ENCODE data around the gene PIKFYVE. TPM values are rescaled to one million over a fixed set of nuclear protein-coding genes. Genes with fewer than 3 reads are reported as not detected.
"Not testable (repeated sequence)": the region's sequence is repeated elsewhere in the genome, so short reads cannot be mapped to it uniquely, and the experiment has no call there.

PIKFYVE gene
- total and polyA plus RNA-seq, 4 donors: 5.5 to 42.6 (median 19.4) TPM

DNA sequence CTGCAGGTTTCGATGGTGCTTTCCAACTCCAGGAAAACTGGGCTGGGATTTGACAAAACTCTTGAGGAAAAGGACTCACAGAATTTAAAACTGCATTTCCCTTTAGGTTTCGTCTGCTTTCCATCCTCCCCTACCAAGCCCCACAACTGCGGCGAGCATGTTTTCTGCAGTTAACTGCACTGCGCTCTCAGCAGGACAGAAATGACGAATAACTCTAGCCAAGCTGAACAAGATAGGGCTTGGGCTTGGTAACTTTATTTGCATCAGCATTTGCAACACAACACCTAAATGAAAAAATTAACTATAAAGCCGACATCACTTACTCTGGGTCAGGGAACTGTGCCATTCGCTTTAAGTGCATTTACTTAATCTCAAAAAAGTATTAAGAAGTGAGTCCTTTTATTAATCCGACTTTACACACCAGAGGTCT, 669 bp upstream of the PIKFYVE start:
- peak overlapping the region in 1 of 2 donors; percentile 64 for H3K27ac ChIP-seq (ENCODE audit: low read depth in 1 of 2, low read length in 2 of 2)
- H3K9me3 ChIP-seq (ENCODE audit: control insufficient read depth, low read length): no peaks in the 10 kb centered on the region
- H3K27me3 ChIP-seq (ENCODE audit: control insufficient read depth in 1 of 2, insufficient read depth in 2 of 2, low read length in 1 of 2): no peaks in the 10 kb centered on the region
- peak; percentile 56 for ATAC-seq (ENCODE audit: low FRiP score)
- DNase-seq: peak in 1 of 2 donors; percentile 50
- H3K4me1 ChIP-seq (ENCODE audit: control insufficient read depth in 1 of 2, insufficient read depth in 2 of 2, low read length in 2 of 2): no peaks in the 10 kb centered on the region
- H3K36me3 ChIP-seq (ENCODE audit: control insufficient read depth in 1 of 2, insufficient read depth in 2 of 2, low read length in 1 of 2): no peaks in the 10 kb centered on the region
- peak overlapping the region; percentile 48 to 96 for H3K4me3 ChIP-seq (ENCODE audit: low read length in 2 of 2)
- 1 to 2% methylated on average over 9 of the region's 9 CpGs for WGBS, 2 donors
- intact Hi-C loops (cut with DNase I): loop anchor here in 1 of 2 donors (5.0 kb wide), 1 partner anchor 57 kb away; no protein-coding TSS in a partner anchor

DNA sequence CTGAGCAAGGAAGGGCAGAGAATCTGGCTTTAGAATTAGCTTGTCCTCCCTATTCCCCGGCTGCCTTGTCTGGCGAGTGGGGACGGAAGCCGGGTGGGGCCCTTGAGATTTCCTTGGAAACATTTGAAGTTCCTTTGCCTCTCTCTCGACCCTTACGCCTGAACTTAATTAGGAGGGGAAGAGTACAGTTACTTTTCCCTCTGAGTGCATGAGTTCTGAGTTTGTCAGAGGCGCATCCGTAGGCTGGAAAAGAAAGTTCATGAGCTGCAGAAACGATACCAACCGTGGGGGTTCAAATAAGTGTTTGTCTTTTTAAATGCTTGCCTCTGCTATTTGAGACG, 468 bp downstream of the PIKFYVE start:
- no peak for ATAC-seq (ENCODE audit: low FRiP score)
- WGBS, 2 donors: 1% methylated on average over 11 of the region's 11 CpGs
- intact Hi-C loops (cut with DNase I): loop anchor here in 1 of 2 donors (1.0 to 5.0 kb wide), 2 partner anchors 12 to 56 kb away; no protein-coding TSS in a partner anchor
- Histone ChIP-seq H3K4me3 (ENCODE audit: low read length in 2 of 2) (peak overlapping the region; percentile 49 to 96), H3K36me3 (ENCODE audit: control insufficient read depth in 1 of 2, insufficient read depth in 2 of 2, low read length in 1 of 2) (no peaks in the 10 kb centered on the region), H3K27me3 (ENCODE audit: control insufficient read depth in 1 of 2, insufficient read depth in 2 of 2, low read length in 1 of 2) (no peaks in the 10 kb centered on the region), H3K4me1 (ENCODE audit: control insufficient read depth in 1 of 2, insufficient read depth in 2 of 2, low read length in 2 of 2) (no peaks in the 10 kb centered on the region), H3K9me3 (ENCODE audit: control insufficient read depth, low read length) (no peaks in the 10 kb centered on the region), H3K27ac (ENCODE audit: low read depth in 1 of 2, low read length in 2 of 2) (peak overlapping the region; percentile 68 to 69)
- DNase-seq: no peak

DNA sequence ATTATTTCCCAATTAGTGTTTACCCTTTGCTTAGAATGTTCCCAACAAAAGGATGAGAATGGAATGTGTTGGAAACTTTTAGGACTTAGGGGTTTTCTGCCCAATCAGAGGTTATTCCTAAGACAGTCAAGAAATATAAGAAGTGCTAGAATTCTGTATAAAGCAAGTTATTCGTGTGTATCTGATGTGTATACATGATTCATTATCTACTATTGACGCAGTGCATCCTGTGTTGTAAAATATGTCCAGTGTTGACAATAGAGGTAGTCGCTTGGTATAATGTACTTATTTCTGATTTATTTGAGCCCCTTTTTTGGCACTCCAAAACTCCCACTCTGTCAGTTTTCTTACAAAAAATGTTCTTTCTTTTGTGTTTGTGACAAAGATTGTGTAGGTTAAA, 881 bp downstream of the PIKFYVE start:
- DNase-seq (no peak), ATAC-seq (ENCODE audit: low FRiP score) (no peak)
- Histone ChIP-seq H3K9me3 (ENCODE audit: control insufficient read depth, low read length) (no peaks in the 10 kb centered on the region), H3K4me1 (ENCODE audit: control insufficient read depth in 1 of 2, insufficient read depth in 2 of 2, low read length in 2 of 2) (no peaks in the 10 kb centered on the region), H3K27me3 (ENCODE audit: control insufficient read depth in 1 of 2, insufficient read depth in 2 of 2, low read length in 1 of 2) (no peaks in the 10 kb centered on the region), H3K36me3 (ENCODE audit: control insufficient read depth in 1 of 2, insufficient read depth in 2 of 2, low read length in 1 of 2) (no peaks in the 10 kb centered on the region), H3K27ac (ENCODE audit: low read depth in 1 of 2, low read length in 2 of 2) (no peak overlapping the region), H3K4me3 (ENCODE audit: low read length in 2 of 2) (peak overlapping the region; percentile 49 to 96)
- intact Hi-C loops (cut with DNase I): loop anchor here in 1 of 2 donors (1.0 to 5.0 kb wide), 2 partner anchors 13 to 55 kb away; no protein-coding TSS in a partner anchor
- 2 to 7% methylated on average over 3 of the region's 3 CpGs for WGBS, 2 donors

DNA sequence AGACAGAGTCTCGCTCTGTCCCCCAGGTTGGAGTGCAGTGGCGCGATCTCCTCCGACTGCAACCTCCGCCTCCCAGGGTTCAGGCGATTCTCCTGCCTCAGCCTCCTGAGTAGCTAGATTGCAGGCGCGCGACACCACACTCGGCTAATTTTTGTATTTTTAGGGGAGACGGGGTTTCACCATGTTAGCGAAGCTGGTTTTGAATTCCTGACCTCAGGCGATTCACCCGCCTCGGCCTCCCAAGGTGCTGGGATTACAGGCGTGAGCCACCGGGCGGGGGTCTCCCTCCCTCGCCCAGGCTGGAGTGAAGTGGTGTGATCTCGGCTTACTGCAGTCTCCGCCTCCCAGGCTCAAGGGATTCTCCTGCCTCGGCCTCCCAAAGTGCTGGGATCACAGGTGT, 1.5 kb downstream of the PIKFYVE start:
- H3K36me3 ChIP-seq (ENCODE audit: control insufficient read depth in 1 of 2, insufficient read depth in 2 of 2, low read length in 1 of 2); H3K27me3 ChIP-seq (ENCODE audit: control insufficient read depth in 1 of 2, insufficient read depth in 2 of 2, low read length in 1 of 2); H3K4me1 ChIP-seq (ENCODE audit: control insufficient read depth in 1 of 2, insufficient read depth in 2 of 2, low read length in 2 of 2); H3K4me3 ChIP-seq (ENCODE audit: low read length in 2 of 2); DNase-seq; H3K9me3 ChIP-seq (ENCODE audit: control insufficient read depth, low read length); H3K27ac ChIP-seq (ENCODE audit: low read depth in 1 of 2, low read length in 2 of 2); ATAC-seq (ENCODE audit: low FRiP score): not testable (repeated sequence)
- WGBS, 2 donors: 78 to 81% methylated on average over 22 of the region's 22 CpGs
- intact Hi-C loops (cut with DNase I): loop anchor here in 1 of 2 donors (5.0 kb wide), 1 partner anchor 55 kb away; no protein-coding TSS in a partner anchor

DNA sequence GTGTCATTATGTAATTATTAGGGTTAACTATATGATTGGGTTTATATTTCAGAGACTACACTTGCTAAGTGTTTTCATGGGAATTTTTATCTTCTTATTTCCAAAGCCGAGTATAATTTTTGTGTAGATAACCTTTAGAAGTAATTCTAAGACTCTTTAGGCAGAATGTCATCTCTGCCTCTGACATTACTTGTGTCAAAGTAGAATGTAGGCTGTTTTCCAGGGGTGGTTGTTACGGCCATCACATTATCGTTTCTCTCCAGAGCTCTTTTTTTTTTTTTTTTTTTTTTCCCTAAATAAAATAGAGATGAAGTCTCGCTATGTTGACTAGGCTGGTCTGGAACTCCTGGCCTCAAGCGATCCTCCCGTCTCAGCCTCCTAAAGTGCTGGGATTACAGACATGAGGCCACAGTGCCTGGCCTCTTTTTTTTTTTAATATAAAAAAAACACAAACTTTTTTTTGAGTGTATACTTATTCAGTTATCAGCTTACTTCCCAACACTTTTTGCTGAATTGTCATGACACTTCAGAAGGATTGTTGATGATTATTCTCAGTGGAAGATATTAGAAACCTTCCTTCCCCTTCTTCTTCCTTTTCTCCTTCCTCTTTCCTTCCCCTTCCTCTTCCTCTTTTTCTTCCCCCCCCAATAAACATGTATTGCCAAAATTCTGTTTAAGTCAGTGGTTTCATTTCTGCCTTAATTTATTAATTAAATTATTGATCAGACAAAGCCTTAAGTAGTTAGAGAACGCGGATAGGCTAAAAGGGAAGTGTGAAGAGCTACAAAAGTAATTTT, 2.3 kb downstream of the PIKFYVE start:
- Histone ChIP-seq H3K36me3 (ENCODE audit: control insufficient read depth in 1 of 2, insufficient read depth in 2 of 2, low read length in 1 of 2) (no peaks in the 10 kb centered on the region), H3K27ac (ENCODE audit: low read depth in 1 of 2, low read length in 2 of 2) (no peak overlapping the region), H3K9me3 (ENCODE audit: control insufficient read depth, low read length) (no peaks in the 10 kb centered on the region), H3K4me3 (ENCODE audit: low read length in 2 of 2) (no peak overlapping the region), H3K27me3 (ENCODE audit: control insufficient read depth in 1 of 2, insufficient read depth in 2 of 2, low read length in 1 of 2) (no peaks in the 10 kb centered on the region), H3K4me1 (ENCODE audit: control insufficient read depth in 1 of 2, insufficient read depth in 2 of 2, low read length in 2 of 2) (no peaks in the 10 kb centered on the region)
- intact Hi-C loops (cut with DNase I): loop anchor here in 1 of 2 donors (5.0 kb wide), 1 partner anchor 54 kb away; no protein-coding TSS in a partner anchor
- 57 to 61% methylated on average over 8 of the region's 8 CpGs for whole genome bisulfite sequencing, 2 donors
- ATAC-seq (ENCODE audit: low FRiP score): no peak
- no peak for DNase-seq

DNA sequence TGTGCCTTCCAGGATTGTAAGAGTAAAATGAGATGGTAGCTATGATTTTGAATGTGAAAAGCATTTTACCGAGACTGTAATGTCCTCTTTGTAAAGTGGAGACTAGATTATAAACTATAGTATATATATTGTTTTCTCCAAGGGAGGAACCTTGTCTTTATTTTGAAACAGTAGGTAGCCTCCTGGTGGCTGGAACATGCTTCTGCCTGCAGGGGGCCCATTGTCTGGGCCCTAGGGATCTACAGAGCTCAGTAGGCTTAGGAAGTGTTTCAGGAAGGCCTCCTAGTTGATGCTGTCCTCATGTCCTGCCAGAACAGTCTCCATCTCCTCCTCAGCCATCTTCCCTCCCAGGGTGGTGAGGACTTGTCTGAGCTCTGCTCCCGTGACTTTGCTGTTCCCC, 3.0 kb downstream of the PIKFYVE start:
- DNase-seq (no peak), ATAC-seq (ENCODE audit: low FRiP score) (no peak)
- no peak overlapping the region for H3K4me3 ChIP-seq (ENCODE audit: low read length in 2 of 2)
- no peaks in the 10 kb centered on the region for H3K27me3 ChIP-seq (ENCODE audit: control insufficient read depth in 1 of 2, insufficient read depth in 2 of 2, low read length in 1 of 2)
- H3K4me1 ChIP-seq (ENCODE audit: control insufficient read depth in 1 of 2, insufficient read depth in 2 of 2, low read length in 2 of 2): no peaks in the 10 kb centered on the region
- no peaks in the 10 kb centered on the region for H3K9me3 ChIP-seq (ENCODE audit: control insufficient read depth, low read length)
- WGBS, 2 donors: 96 to 98% methylated on average over 2 of the region's 2 CpGs
- intact Hi-C loops (cut with DNase I): loop anchor here in 1 of 2 donors (5.0 kb wide), 1 partner anchor 53 kb away; no protein-coding TSS in a partner anchor
- peaks cover 0 to 2% of the 10 kb centered on the region in 2 donors for H3K36me3 ChIP-seq (ENCODE audit: control insufficient read depth in 1 of 2, insufficient read depth in 2 of 2, low read length in 1 of 2)
- H3K27ac ChIP-seq (ENCODE audit: low read depth in 1 of 2, low read length in 2 of 2): no peak overlapping the region

DNA sequence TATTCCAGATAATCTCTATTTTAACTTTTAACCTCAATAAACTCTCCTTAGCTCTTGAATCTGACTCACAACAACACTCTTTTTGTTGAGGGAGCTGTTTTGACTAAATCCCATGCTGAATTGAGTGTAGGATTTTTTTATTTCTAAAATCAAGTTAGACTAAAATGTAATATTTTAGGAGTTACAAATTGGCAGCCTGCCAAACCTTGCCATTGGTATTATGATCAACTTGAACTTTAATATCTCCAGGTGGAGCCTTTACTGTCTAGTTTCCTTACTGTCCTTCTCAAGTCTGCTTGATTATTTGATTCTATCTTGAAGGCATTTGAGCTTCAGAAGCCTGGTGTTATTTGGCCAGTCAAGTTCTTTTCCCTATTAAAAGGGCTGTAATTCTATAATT, 8.7 kb downstream of the PIKFYVE start:
- intact Hi-C loops (cut with DNase I): no loop called here
- Histone ChIP-seq H3K36me3 (ENCODE audit: control insufficient read depth in 1 of 2, insufficient read depth in 2 of 2, low read length in 1 of 2) (peaks cover 2 to 6% of the 10 kb centered on the region in 2 donors), H3K27me3 (ENCODE audit: control insufficient read depth in 1 of 2, insufficient read depth in 2 of 2, low read length in 1 of 2) (no peaks in the 10 kb centered on the region), H3K4me3 (ENCODE audit: low read length in 2 of 2) (no peak overlapping the region), H3K27ac (ENCODE audit: low read depth in 1 of 2, low read length in 2 of 2) (no peak overlapping the region), H3K9me3 (ENCODE audit: control insufficient read depth, low read length) (no peaks in the 10 kb centered on the region), H3K4me1 (ENCODE audit: control insufficient read depth in 1 of 2, insufficient read depth in 2 of 2, low read length in 2 of 2) (no peaks in the 10 kb centered on the region)
- ATAC-seq (ENCODE audit: low FRiP score): no peak
- no peak for DNase-seq

DNA sequence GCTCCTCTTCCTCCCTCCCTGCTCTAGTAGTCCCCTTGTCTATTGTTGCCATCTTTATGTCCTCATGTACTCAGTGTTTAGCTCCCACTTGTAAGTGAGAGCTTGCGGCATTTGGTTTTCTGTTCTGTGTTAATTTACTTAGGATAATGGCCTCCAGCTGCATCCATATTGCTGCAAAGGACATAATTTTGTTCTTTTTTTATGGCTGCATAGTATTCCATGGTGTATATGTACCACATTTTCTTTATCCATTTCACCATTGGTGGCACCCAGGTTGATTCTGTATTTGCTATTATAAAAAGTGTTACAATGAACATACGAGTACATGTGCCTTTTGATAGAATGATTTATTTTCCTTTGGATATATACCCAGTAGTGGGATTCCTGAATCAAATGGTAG, 12.5 kb downstream of the PIKFYVE start:
- WGBS, 2 donors: 97 to 98% methylated on average over 2 of the region's 2 CpGs
- no peak overlapping the region for H3K27ac ChIP-seq (ENCODE audit: low read depth in 1 of 2, low read length in 2 of 2)
- peaks cover 1 to 9% of the 10 kb centered on the region in 2 donors for H3K36me3 ChIP-seq (ENCODE audit: control insufficient read depth in 1 of 2, insufficient read depth in 2 of 2, low read length in 1 of 2)
- H3K4me3 ChIP-seq (ENCODE audit: low read length in 2 of 2): no peak overlapping the region
- DNase-seq (no peak), ATAC-seq (ENCODE audit: low FRiP score) (no peak)
- intact Hi-C loops (cut with DNase I): no loop called here
- H3K27me3 ChIP-seq (ENCODE audit: control insufficient read depth in 1 of 2, insufficient read depth in 2 of 2, low read length in 1 of 2): no peaks in the 10 kb centered on the region
- H3K4me1 ChIP-seq (ENCODE audit: control insufficient read depth in 1 of 2, insufficient read depth in 2 of 2, low read length in 2 of 2): no peaks in the 10 kb centered on the region
- no peaks in the 10 kb centered on the region for H3K9me3 ChIP-seq (ENCODE audit: control insufficient read depth, low read length)

DNA sequence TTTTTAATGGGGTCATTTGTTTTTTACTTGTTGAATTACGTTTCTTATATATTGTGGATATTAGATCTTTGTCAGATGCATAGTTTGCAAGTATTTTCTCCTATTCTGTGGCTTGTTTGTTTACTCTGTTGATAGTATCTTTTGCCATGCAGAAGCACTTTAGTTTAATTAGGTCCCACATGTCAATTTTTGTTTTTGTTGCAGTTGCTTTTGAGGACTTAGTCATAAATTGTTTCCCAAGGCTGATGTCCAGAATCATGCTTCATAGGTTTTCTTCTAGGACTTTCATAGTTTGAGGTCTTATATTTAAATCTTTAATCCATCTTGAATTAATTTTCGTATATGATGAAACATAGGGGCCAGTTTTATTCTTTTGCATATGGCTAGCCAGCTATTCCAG, 13.2 kb downstream of the PIKFYVE start:
- DNase-seq: no peak
- Histone ChIP-seq H3K27me3 (ENCODE audit: control insufficient read depth in 1 of 2, insufficient read depth in 2 of 2, low read length in 1 of 2) (no peaks in the 10 kb centered on the region), H3K27ac (ENCODE audit: low read depth in 1 of 2, low read length in 2 of 2) (no peak overlapping the region), H3K4me1 (ENCODE audit: control insufficient read depth in 1 of 2, insufficient read depth in 2 of 2, low read length in 2 of 2) (no peaks in the 10 kb centered on the region), H3K9me3 (ENCODE audit: control insufficient read depth, low read length) (no peaks in the 10 kb centered on the region), H3K4me3 (ENCODE audit: low read length in 2 of 2) (no peak overlapping the region), H3K36me3 (ENCODE audit: control insufficient read depth in 1 of 2, insufficient read depth in 2 of 2, low read length in 1 of 2) (peaks cover 1 to 9% of the 10 kb centered on the region in 2 donors)
- 92 to 95% methylated on average over 2 of the region's 2 CpGs for WGBS, 2 donors
- no peak for ATAC-seq (ENCODE audit: low FRiP score)
- intact Hi-C loops (cut with DNase I): no loop called here
